Measurements from ENCODE around the gene CLEC18B. TPM values are rescaled to one million over a fixed set of nuclear protein-coding genes. Genes with fewer than 3 reads are reported as not detected.
"Not testable (repeated sequence)": the region's sequence is repeated elsewhere in the genome, so short reads cannot be mapped to it uniquely, and the experiment has no call there.

The CLEC18B gene
- total RNA-seq, 4 donors from 2014 or later, result 0.20 TPM; not detected in 3

DNA sequence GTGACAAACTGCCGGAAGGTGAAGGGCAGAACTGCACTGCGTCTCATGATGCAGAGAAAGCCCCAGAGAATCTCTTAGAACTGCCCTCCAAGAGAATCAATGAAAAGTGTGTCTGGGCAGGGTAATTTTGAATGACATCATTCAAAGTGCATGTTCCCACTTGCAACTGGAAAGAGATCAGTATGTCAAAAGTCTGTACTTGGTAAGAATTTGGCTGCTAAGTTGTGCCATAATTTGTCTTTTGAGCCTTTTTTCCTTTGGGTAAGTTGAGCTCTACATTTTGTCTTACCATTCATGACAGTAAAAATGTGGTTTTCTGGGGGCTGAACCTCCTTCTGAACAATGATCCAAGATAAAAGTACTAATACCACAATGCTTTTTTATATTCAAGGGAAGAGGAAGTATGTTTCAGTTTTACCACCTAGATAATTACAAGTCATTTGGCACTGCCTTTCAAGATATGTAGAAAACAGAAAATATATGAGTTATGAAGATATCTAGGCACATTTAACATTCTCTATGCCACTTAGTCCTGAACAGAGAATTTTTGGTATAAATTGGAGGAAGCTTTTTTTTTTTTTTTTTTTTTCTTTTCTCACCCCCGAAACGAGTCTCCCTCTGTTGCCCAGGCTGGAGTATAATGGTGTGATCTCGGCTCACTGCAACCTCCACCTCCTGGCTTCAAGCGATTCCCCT is 38.8 kb downstream of the CLEC18B start:
- no CpG with 5 or more reads among the region's 6 CpGs for WGBS, 2 donors (ENCODE audit: low coverage in 1 of 2)

DNA sequence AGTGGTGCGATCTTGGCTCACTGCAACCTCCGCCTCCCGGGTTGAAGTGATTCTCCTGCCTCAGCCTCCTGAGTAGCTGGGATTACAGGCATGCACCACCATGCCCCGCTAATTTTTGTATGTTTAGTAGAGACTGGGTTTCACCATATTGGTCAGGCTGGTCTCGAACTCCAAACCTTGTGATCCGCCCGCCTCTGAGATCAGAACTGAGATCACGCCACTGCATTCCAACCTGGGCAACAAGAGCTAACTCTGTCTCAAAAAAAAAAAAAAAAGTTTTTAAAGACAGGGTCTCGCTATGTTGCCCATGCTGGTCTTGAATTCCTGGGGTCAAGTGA is 47.5 kb downstream of the CLEC18B start:
- H3K9me3 ChIP-seq, result not testable (repeated sequence)
- 86 to 89% methylated on average over 2 to 8 of the region's 9 CpGs for WGBS, 2 donors (ENCODE audit: low coverage in 1 of 2)

More for the DNA sequence above, 38.8 kb downstream of the CLEC18B start:
- not testable (repeated sequence) for H3K27ac ChIP-seq, H3K4me1 ChIP-seq, H3K9me3 ChIP-seq, H3K4me3 ChIP-seq, H3K36me3 ChIP-seq, ATAC-seq, H3K27me3 ChIP-seq

DNA sequence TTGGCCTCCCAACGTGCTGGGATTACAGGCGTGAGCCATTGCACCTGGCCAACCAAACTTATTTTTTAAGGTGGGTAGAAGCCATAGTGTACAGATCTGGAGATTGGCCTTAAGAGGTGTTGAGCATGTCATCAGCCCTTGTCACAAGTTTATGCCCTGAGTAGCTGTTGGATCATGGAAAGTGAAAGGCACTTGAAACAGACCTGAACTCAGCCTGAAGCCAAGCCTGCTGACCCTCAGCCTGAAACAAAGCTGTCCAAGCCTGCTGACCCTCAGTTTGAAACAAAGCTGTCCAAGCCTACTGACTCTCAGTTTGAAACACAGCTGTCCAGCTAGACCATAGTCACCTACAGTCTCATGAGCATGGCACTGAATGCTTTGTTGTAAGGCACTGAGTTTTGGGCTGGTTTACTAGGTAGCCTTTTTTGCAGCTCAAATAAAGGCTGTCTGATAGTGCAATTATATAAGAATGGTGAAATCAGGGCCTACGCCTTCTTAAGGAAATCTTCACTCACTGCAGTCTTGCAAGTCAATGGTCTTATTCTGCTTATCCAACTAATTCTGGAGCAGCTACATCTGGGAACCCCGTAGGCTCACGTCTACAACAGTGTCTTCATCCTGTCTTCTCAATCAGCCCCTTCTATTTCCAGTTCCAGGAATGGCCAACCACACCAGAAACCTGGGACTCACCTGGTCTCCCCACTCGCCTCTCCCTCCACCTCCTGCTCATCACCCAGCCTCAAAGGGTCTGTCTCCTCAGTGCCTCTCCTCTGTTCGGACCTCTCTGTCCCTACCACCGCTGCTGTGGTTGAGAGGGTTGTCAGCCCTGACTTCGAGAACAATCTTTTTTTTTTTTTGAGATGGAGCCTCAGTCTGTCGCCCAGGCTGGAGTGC is 48.1 kb downstream of the CLEC18B start:
- Histone ChIP-seq H3K4me1 (peaks cover 0 to 7% (median 0%) of the 10 kb centered on the region in 3 donors), H3K36me3 (no peaks in the 10 kb centered on the region), H3K9me3 (no peaks in the 10 kb centered on the region), H3K4me3 (no peak overlapping the region), H3K27me3 (no peaks in the 10 kb centered on the region), H3K27ac (no peak overlapping the region)
- 83 to 86% methylated on average over 8 to 10 of the region's 10 CpGs for whole genome bisulfite sequencing, 2 donors (ENCODE audit: low coverage in 1 of 2)
- TF ChIP-seq POLR2A (IDR thresholded peaks at IDR 0.05) (no peak), POLR2AphosphoS5 (IDR thresholded peaks at IDR 0.05) (no peak), EP300 (IDR thresholded peaks at IDR 0.05) (no peak)
- TF ChIP-seq, protein P1, sequence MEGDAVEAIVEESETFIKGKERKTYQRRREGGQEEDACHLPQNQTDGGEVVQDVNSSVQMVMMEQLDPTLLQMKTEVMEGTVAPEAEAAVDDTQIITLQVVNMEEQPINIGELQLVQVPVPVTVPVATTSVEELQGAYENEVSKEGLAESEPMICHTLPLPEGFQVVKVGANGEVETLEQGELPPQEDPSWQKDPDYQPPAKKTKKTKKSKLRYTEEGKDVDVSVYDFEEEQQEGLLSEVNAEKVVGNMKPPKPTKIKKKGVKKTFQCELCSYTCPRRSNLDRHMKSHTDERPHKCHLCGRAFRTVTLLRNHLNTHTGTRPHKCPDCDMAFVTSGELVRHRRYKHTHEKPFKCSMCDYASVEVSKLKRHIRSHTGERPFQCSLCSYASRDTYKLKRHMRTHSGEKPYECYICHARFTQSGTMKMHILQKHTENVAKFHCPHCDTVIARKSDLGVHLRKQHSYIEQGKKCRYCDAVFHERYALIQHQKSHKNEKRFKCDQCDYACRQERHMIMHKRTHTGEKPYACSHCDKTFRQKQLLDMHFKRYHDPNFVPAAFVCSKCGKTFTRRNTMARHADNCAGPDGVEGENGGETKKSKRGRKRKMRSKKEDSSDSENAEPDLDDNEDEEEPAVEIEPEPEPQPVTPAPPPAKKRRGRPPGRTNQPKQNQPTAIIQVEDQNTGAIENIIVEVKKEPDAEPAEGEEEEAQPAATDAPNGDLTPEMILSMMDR (IDR thresholded peaks at IDR 0.05), result no peak
- ATAC-seq, result no peak

More for the DNA sequence above, 47.5 kb downstream of the CLEC18B start:
- not testable (repeated sequence) for H3K27me3 ChIP-seq, H3K27ac ChIP-seq, H3K36me3 ChIP-seq, ATAC-seq, H3K4me1 ChIP-seq, H3K4me3 ChIP-seq

DNA sequence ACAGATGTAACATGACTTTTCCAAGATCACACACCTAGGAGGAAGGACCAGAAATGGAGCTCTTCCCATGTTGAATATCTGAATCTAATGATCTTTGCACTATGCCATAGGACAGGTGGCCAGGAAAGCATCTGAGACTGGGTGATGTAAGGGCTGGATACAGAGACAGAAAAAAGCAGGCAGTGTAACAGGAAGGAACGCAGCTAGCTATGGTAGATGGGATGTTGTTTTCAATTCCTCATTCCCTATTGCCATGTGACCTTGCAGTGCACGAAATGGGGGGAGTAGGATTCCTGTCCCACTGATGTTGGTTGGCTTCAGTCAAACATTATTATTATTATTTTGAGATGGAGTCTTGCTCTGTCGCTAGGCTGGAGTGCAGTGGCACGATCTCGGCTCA is 48.9 kb downstream of the CLEC18B start:
- TF ChIP-seq POLR2AphosphoS5 (IDR thresholded peaks at IDR 0.05) (no peak), EP300 (IDR thresholded peaks at IDR 0.05) (no peak)
- TF ChIP-seq, protein P1 (IDR thresholded peaks at IDR 0.05), result no peak
- peaks cover 0 to 8% (median 0%) of the 10 kb centered on the region in 3 donors for H3K4me1 ChIP-seq
- no peaks in the 10 kb centered on the region for H3K27me3 ChIP-seq
- H3K9me3 ChIP-seq, result no peaks in the 10 kb centered on the region
- no peak overlapping the region for H3K4me3 ChIP-seq
- 87% methylated on average over 5 of the region's 5 CpGs for WGBS, 2 donors (ENCODE audit: low coverage in 1 of 2)
- no peak for ATAC-seq
- H3K27ac ChIP-seq, result no peak overlapping the region
- H3K36me3 ChIP-seq, result no peaks in the 10 kb centered on the region

DNA sequence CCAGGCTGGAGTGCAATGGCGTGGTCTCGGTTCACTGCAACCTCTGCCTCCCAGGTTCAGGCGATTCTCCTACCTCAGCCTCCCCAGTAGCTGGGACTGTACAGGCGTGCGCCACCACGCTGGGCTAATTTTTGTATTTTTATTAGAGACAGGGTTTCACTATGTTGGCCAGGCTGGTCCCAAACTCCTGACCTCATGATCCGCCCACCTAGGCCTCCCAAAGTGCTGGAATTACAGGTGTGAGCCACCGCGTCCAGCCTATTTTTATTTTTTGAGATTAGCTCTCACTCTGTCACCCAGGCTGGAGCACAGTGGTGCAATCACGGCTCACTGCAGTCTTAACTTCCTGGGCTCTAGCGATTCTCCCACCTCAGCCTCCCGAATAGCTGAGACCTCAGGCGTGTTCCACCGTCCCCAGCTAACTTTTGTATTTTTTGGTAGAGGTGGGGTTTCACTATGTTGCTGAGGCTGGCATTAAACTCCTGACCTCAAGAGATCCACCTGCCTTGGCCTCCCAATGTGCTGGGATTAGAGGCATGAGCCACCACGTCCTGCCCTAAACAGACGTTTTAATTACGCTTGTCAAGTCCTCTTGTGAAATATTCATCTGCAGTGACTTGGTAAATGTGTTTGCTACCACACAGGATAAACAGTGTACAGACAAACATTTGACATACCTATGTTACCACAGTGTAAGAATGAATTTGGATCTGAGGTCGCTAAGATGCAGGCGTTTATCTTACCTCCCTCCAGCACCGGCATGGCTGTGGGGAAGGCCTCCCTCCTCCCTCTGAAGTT is 50.7 kb downstream of the CLEC18B start:
- H3K4me3 ChIP-seq, H3K27me3 ChIP-seq, H3K9me3 ChIP-seq, H3K27ac ChIP-seq, ATAC-seq, H3K36me3 ChIP-seq: not testable (repeated sequence)
- H3K4me1 ChIP-seq, result peaks cover 0 to 26% (median 13%) of the 10 kb centered on the region in 3 donors
- 81 to 85% methylated on average over 16 to 20 of the region's 20 CpGs for WGBS, 2 donors (ENCODE audit: low coverage in 1 of 2)

Data from gastroesophageal sphincter (tissue), 4 donors.